DOHH2 (cell line): ENCODE results near the gene HES1.

Source experiments
- H3F3A ChIP-seq: fragments of 200-600 bp; sonication (generic), shearing (Covaris generic); 2 replicates; pipeline ENCODE4 v1.6.0; 2016; ENCODE audit warnings: antibody characterized with exemption, mild to moderate bottlenecking; ENCODE audit not compliant: control insufficient read depth, insufficient read depth
- H3K27ac ChIP-seq: fragments of 200-600 bp; sonication (generic); 2 replicates; pipeline ENCODE4 v1.5.1; 2014; ENCODE audit warnings: low read depth, mild to moderate bottlenecking, low read length, moderate library complexity
- H3K27me3 ChIP-seq: fragments of 200-600 bp; sonication (generic); 2 replicates; pipeline ENCODE4 v1.6.1; 2014; ENCODE audit warnings: mild to moderate bottlenecking, low read length, mixed read lengths; ENCODE audit not compliant: control insufficient read depth
- H3K36me3 ChIP-seq: fragments of 200-600 bp; sonication (generic); 2 replicates; pipeline ENCODE4 v1.6.1; 2014; ENCODE audit warnings: mild to moderate bottlenecking, low read length, moderate library complexity, mixed read lengths; ENCODE audit not compliant: control insufficient read depth
- H3K4me1 ChIP-seq: fragments of 200-600 bp; sonication (generic); 2 replicates; pipeline ENCODE4 v1.6.1; 2014; ENCODE audit warnings: mild to moderate bottlenecking, low read length, mixed read lengths; ENCODE audit not compliant: control insufficient read depth
- H3K4me2 ChIP-seq: fragments of 200-600 bp; sonication (generic); 2 replicates; pipeline ENCODE4 v1.6.0; 2014; ENCODE audit warnings: mild to moderate bottlenecking, low read length, moderate library complexity
- H3K4me3 ChIP-seq: fragments of 200-600 bp; sonication (generic); 2 replicates; pipeline ENCODE4 v1.5.1; 2014; ENCODE audit warnings: mild to moderate bottlenecking, low read length, mixed read lengths
- H3K79me2 ChIP-seq: fragments of 200-600 bp; sonication (generic); 2 replicates; pipeline ENCODE4 v1.6.1; 2014; ENCODE audit warnings: mild to moderate bottlenecking, low read length, mixed read lengths; ENCODE audit not compliant: control insufficient read depth
- H3K9me2 ChIP-seq: fragments of 200-600 bp; sonication (generic); replicated peaks from 2 replicates; pipeline ENCODE4 v1.6.1; 2014; ENCODE audit warnings: mild to moderate bottlenecking, low read length, mixed read lengths; ENCODE audit not compliant: control insufficient read depth
- H3K9me3 ChIP-seq: fragments of 200-600 bp; sonication (generic); 2 replicates; pipeline ENCODE4 v1.6.1; 2014; ENCODE audit warnings: antibody characterized with exemption, low read length, mixed read lengths; ENCODE audit not compliant: control insufficient read depth, insufficient read depth
- H4K20me1 ChIP-seq: fragments of 200-600 bp; sonication (generic); 2 replicates; pipeline ENCODE4 v1.6.0; 2014; ENCODE audit warnings: low read depth, mild to moderate bottlenecking, antibody characterized with exemption, low read length, moderate library complexity; ENCODE audit not compliant: control insufficient read depth, insufficient read depth
- EZH2phosphoT487 ChIP-seq: fragments of 200-600 bp; sonication (generic); IDR thresholded peaks from 2 replicates; pipeline ENCODE4 v1.6.1; 2017; ENCODE audit warnings: borderline replicate concordance, mild to moderate bottlenecking, antibody characterized with exemption, low read length, moderate library complexity, mixed read lengths
- TF ChIP-seq, protein P1 (sequence below): fragments of 200-600 bp; sonication (generic); IDR thresholded peaks from one replicate; pipeline ENCODE4 v1.5.1; 2014; ENCODE audit warnings: antibody characterized with exemption, mild to moderate bottlenecking, low read depth, low read length; ENCODE audit not compliant: poor library complexity, severe bottlenecking

The HES1 gene

DNA sequence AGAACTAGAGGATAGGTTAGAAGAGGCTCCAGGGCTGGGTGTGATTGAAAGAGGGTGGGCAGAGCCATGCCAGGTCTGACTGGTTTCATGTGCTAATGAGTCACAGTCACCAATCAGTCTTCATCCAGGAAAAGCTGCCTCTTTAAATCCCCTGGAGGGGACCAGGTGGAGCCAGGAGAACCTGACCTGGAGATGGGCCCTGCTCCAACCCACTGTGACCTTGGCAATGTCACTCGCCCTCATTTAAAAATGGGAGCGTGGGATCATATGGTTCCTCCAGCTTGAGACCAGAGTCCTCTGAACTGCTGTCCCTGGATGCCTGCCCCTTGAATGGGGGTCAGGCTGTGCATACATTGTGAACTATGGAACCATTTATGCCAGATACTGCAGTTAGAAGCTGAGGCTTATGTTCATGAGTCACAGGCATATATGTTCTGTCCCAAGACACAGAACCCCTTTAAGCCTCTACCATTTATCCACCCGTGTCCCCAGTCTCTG lies 23.0 kb downstream of the HES1 start:
- no peaks in the 10 kb centered on the region for H3K36me3 ChIP-seq
- H3K4me2 ChIP-seq, result no peak overlapping the region
- H3K4me3 ChIP-seq, result no peak overlapping the region
- no peaks in the 10 kb centered on the region for H3K9me3 ChIP-seq
- peaks cover 35% of the 10 kb centered on the region for H3K27me3 ChIP-seq
- TF ChIP-seq, protein P1, sequence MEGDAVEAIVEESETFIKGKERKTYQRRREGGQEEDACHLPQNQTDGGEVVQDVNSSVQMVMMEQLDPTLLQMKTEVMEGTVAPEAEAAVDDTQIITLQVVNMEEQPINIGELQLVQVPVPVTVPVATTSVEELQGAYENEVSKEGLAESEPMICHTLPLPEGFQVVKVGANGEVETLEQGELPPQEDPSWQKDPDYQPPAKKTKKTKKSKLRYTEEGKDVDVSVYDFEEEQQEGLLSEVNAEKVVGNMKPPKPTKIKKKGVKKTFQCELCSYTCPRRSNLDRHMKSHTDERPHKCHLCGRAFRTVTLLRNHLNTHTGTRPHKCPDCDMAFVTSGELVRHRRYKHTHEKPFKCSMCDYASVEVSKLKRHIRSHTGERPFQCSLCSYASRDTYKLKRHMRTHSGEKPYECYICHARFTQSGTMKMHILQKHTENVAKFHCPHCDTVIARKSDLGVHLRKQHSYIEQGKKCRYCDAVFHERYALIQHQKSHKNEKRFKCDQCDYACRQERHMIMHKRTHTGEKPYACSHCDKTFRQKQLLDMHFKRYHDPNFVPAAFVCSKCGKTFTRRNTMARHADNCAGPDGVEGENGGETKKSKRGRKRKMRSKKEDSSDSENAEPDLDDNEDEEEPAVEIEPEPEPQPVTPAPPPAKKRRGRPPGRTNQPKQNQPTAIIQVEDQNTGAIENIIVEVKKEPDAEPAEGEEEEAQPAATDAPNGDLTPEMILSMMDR, result no peak
- TF ChIP-seq EZH2phosphoT487, result no peak
- H3K4me1 ChIP-seq, result no peaks in the 10 kb centered on the region
- no peak overlapping the region for H3K27ac ChIP-seq
- no peaks in the 10 kb centered on the region for H4K20me1 ChIP-seq
- no peaks in the 10 kb centered on the region for H3K79me2 ChIP-seq
- no peaks in the 10 kb centered on the region for H3K9me2 ChIP-seq
- no peaks in the 10 kb centered on the region for H3F3A ChIP-seq

DNA sequence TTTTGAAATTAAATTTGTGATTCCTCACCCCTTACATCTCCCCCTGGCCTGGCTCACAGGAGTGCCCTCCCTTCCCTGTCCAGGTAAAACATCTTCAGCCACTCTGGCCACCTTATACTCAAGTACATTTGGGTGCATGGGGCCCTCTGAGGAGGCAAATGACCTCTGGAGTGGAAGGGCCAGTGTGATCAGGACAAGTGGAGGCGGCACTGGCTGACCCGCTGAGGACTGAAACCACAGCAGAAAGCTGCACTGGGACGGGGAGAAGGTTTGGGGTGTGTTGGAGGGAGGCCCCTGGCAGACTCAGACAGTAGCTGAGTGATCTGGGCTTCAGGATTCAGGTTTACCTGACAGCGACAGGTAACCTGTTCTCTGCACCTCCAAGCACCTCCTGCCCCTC lies 24.2 kb downstream of the HES1 start:
- H3K4me2 ChIP-seq, result no peak overlapping the region
- no peak overlapping the region for H3K4me3 ChIP-seq
- TF ChIP-seq, protein P1, result no peak
- no peak for TF ChIP-seq EZH2phosphoT487

DNA sequence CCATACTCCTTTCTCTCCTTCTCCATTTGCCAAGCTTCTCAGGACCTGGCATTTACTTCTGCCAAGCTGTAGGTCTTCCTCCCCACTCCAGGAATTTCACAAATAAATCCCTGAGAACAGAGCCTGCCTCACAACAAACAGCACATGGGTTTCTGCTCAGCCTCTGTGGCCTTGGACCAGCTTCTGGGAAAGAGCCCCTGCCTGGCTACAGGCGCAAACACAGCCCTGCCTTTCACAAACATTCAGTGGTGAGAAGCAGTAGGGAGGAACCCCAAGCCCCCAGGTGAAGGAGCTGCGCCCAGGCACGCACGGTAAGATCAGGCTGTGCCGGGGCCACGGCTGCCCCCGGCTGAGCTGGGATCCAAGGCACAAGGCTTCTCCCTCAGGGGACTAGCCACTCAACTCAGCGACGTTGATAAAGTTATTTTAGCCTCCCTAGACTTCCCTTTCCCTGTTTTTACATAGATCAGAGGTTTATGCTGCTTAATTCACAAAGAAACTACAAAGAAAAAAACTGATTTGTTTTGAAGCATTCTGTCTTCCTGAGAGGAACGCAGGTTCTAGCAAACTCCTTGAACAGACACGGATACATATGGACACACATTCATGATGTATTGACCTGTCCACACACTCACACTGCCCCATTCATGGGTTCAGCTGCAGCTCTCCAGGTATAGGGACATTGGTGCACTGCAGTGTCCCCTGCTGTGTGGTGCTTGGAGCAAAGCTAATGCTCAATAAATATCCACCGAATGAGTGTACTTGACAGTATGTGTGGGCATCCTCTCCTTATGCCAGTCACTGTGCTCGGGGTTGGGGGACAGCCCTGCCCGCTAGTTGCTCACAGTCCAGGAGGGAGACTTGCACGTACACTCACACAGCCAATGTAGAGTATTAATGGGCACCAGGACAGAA lies 25.4 kb downstream of the HES1 start:
- Histone ChIP-seq H3K79me2 (no peaks in the 10 kb centered on the region), H3K4me1 (no peaks in the 10 kb centered on the region), H3K4me3 (no peak overlapping the region), H3K9me3 (no peaks in the 10 kb centered on the region), H3K4me2 (no peak overlapping the region), H4K20me1 (no peaks in the 10 kb centered on the region), H3K27me3 (peaks cover 42% of the 10 kb centered on the region), H3F3A (no peaks in the 10 kb centered on the region), H3K27ac (no peak overlapping the region), H3K9me2 (no peaks in the 10 kb centered on the region), H3K36me3 (no peaks in the 10 kb centered on the region)
- TF ChIP-seq, protein P1, result no peak
- no peak for TF ChIP-seq EZH2phosphoT487

More for the DNA sequence above, 24.2 kb downstream of the HES1 start:
- no peaks in the 10 kb centered on the region for H3K36me3 ChIP-seq
- no peaks in the 10 kb centered on the region for H3F3A ChIP-seq
- peaks cover 37% of the 10 kb centered on the region for H3K27me3 ChIP-seq
- H3K79me2 ChIP-seq, result no peaks in the 10 kb centered on the region
- no peaks in the 10 kb centered on the region for H3K9me3 ChIP-seq
- H3K9me2 ChIP-seq, result no peaks in the 10 kb centered on the region
- no peak overlapping the region for H3K27ac ChIP-seq
- no peaks in the 10 kb centered on the region for H4K20me1 ChIP-seq
- no peaks in the 10 kb centered on the region for H3K4me1 ChIP-seq
